ENCODE measurements around the gene AMN1.

The AMN1 gene

DNA sequence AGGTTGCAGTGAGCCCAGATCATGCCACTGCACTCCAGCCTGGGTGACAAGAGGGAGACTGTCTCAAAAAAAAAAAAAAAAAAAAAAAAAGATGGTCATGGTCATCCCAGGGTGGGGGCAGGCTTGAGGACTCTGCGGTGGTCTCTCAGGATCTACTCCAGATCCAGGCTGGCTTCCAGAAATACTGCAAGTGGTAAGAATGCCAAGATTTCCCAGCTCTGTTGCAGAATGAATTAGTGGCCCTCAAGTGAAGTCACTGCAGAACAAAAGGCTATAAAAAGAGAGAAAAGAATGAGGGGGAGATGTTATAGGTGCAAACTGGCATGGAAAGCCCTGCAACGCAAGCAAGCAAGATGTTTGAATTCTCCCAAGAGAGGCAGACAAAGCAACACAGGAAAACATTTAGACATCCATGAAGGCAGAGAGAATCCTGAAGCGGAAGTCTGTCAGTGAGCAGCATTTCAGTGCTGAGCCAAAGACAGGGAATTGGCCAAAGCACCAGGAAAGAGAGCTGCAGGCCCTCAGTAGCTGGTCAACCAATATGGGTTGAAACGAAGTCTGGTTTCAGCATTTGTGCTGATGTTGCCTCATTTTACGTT is 101.3 kb downstream of the AMN1 start:
- no peak for DNase-seq

GRCh38 chr12:31626270-31626995 is 102.4 kb downstream of the AMN1 start:
- no peak for DNase-seq

DNA sequence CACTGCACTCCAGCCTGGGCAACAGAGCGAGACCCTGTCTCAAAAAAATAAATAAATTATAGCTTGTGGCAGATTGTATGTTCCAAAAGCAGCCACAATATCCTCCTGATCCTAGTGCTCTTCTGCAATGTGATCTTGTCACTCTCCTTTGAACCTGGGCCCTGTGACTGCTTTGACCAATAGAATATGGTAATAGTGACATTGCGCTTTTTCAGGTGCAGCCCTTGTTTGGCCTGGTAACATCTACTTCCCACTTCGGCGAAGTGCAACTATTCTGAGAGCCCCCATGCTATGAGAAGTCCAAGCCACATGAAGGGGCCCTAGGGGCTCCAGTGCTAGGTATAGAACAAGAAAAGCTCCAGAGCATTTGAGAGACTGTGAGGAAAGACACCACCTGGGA is 106.8 kb downstream of the AMN1 start:
- DNase-seq = no peak

Data from T-helper 2 cell (primary cell).